H1 (cell line): ENCODE data around the gene PCDHGA7.

Experiments used
- CHD1 ChIP-seq: IDR thresholded peaks from 2 replicates; pipeline ENCODE4 v1.6.1; 2012; ENCODE audit warnings: low read depth, low read length, improper control_type of control experiment
- CTCF ChIP-seq, 3 experiments: IDR thresholded peaks; 1 replicate in 2 of 3; 2 replicates in 1 of 3; pipeline versions ENCODE4 v1.5.1 to v1.6.1; 2011; ENCODE audit warnings: low read length in 3 of 3, mild to moderate bottlenecking in 3 of 3, inconsistent platforms in 2 of 3, low read depth in 1 of 3, moderate library complexity in 1 of 3; ENCODE audit not compliant: insufficient read depth in 1 of 3; ENCODE audit errors: control extremely low read depth in 1 of 3
- EGR1 ChIP-seq: IDR thresholded peaks from 2 replicates; pipeline ENCODE4 v1.6.1; 2011; ENCODE audit warnings: low read depth, low read length, borderline replicate concordance
- EP300 ChIP-seq, 2 experiments: IDR thresholded peaks; 1 replicate in 1 of 2; 2 replicates in 1 of 2; pipeline ENCODE4 v1.6.1; 2011 to 2012; ENCODE audit warnings: low read depth in 2 of 2, low read length in 2 of 2, mild to moderate bottlenecking in 2 of 2, borderline replicate concordance in 1 of 2, inconsistent platforms in 1 of 2, moderate library complexity in 1 of 2
- EZH2 ChIP-seq: fragments of 200-600 bp; sonication (generic); IDR thresholded peaks from 2 replicates; pipeline ENCODE4 v1.7.1; 2012; ENCODE audit warnings: low read depth, mild to moderate bottlenecking, moderate library complexity, low read length, inconsistent platforms; ENCODE audit not compliant: severe bottlenecking
- HDAC6 ChIP-seq: IDR thresholded peaks from one replicate; pipeline ENCODE4 v1.7.1; 2012; ENCODE audit warnings: low read depth, mild to moderate bottlenecking, inconsistent platforms, low read length, moderate library complexity
- MAX ChIP-seq: IDR thresholded peaks from 2 replicates; pipeline ENCODE4 v1.6.1; 2012; ENCODE audit warnings: inconsistent platforms
- POLR2AphosphoS5 ChIP-seq: IDR thresholded peaks from 2 replicates; pipeline ENCODE4 v1.6.1; 2011; ENCODE audit warnings: low read depth, low read length
- RFX5 ChIP-seq: IDR thresholded peaks from 2 replicates; pipeline ENCODE4 v1.6.1; 2011; ENCODE audit warnings: low read depth, low read length, improper control_type of control experiment, borderline replicate concordance
- RNF2 ChIP-seq: fragments of 200-900, 300-1000 bp; sonication (generic); IDR thresholded peaks from 2 replicates; pipeline ENCODE4 v1.7.1; 2016; ENCODE audit warnings: borderline replicate concordance, low read depth, mild to moderate bottlenecking, antibody characterized with exemption, low read length; ENCODE audit not compliant: poor library complexity, severe bottlenecking; ENCODE audit errors: missing control alignments
- SIN3A ChIP-seq, 2 experiments: IDR thresholded peaks in 1 of 2; conservative IDR thresholded peaks in 1 of 2; 2 replicates each; pipeline ENCODE4 v1.6.1; 2011 to 2012; ENCODE audit warnings: low read length in 2 of 2, improper control_type of control experiment in 1 of 2, low read depth in 1 of 2, mild to moderate bottlenecking in 1 of 2
- SIRT6 ChIP-seq: IDR thresholded peaks from one replicate; pipeline ENCODE4 v1.7.1; 2012; ENCODE audit warnings: low read length, inconsistent platforms
- SRF ChIP-seq: IDR thresholded peaks from 2 replicates; pipeline ENCODE4 v1.6.1; 2011; ENCODE audit warnings: mild to moderate bottlenecking, low read depth, low read length, moderate library complexity
- YY1 ChIP-seq: IDR thresholded peaks from 2 replicates; pipeline ENCODE4 v1.6.1; 2011; ENCODE audit warnings: low read depth, mild to moderate bottlenecking, low read length

GRCh38 chr5:141356950-141357349 is 25.6 kb upstream of the PCDHGA7 start:
- TF ChIP-seq SRF (no peak), HDAC6 (no peak), RNF2 (no peak), CHD1 (no peak), CTCF (IDR thresholded peaks at IDR 0.05; ENCODE audit: control extremely low read depth in 1 of 3, insufficient read depth in 1 of 3, low read depth in 1 of 3, low read length in 3 of 3) (no peak), SIN3A (conservative IDR thresholded peaks at IDR 0.05 in 1 of 2, IDR thresholded peaks at IDR 0.05 in 1 of 2; ENCODE audit: low read depth in 1 of 2, low read length in 2 of 2) (no peak), EZH2 (no peak), YY1 (no peak), RFX5 (no peak), EP300 (IDR thresholded peaks at IDR 0.05; ENCODE audit: borderline replicate concordance in 1 of 2, low read depth in 2 of 2, low read length in 2 of 2) (no peak), POLR2AphosphoS5 (no peak), MAX (no peak), SIRT6 (no peak), EGR1 (no peak)
